Prostate gland (tissue), 2 donors: ENCODE data around the gene COL1A2. TPM values are rescaled to one million over a fixed set of nuclear protein-coding genes. Genes with fewer than 3 reads are reported as not detected.

ENCODE experiments used
- DNase-seq: peaks from one replicate; pipeline ENCODE4 v3.0.0-alpha.2; 2019; ENCODE audit warnings: low spot score
- H3K27ac ChIP-seq, 2 donors: fragments of 200-600 bp; sonication (generic); 2 replicates each; pipeline ENCODE4 v1.5.1; 2017 to 2019
- H3K27me3 ChIP-seq: fragments of 200-600 bp; sonication (generic); replicated peaks from 2 replicates; pipeline ENCODE4 v1.5.1; 2019; ENCODE audit not compliant: insufficient read depth
- H3K36me3 ChIP-seq, 2 donors: fragments of 200-600 bp; sonication (generic); 1 replicate in 1 of 2; 2 replicates in 1 of 2; pipeline versions ENCODE4 v1.5.1 to v1.8.1; 2017 to 2019
- H3K4me1 ChIP-seq: fragments of 200-600 bp; sonication (generic); replicated peaks from 2 replicates; pipeline ENCODE4 v1.5.1; 2019
- H3K4me3 ChIP-seq, 2 donors: fragments of 200-600 bp; sonication (generic); 2 replicates each; pipeline ENCODE4 v1.5.1; 2017 to 2019
- H3K9me3 ChIP-seq: fragments of 200-600 bp; sonication (generic); 2 replicates; pipeline ENCODE4 v1.5.1; 2017
- POLR2A ChIP-seq: fragments of 450-650 bp; IDR thresholded peaks from one replicate; pipeline ENCODE4 v1.6.1; 2016; ENCODE audit warnings: antibody characterized with exemption, mild to moderate bottlenecking
- POLR2AphosphoS5 ChIP-seq: sonication (generic); formaldehyde crosslinking; IDR thresholded peaks from one replicate; pipeline ENCODE4 v1.6.1; 2017; ENCODE audit warnings: antibody characterized with exemption
- WGBS: methylation state at CpG from one replicate; pipeline ENCODE4 v1.1.5; 2018; 5-methylcytosine and 5-hydroxymethylcytosine counted together
- intact Hi-C: fragments of 100-400 bp; cut with DNase I; formaldehyde crosslinking; loops from one replicate; pipeline ENCODE4 v1.14.2; 2022
- total RNA-seq, 2 donors: library from RNA; depleted of rRNA; stranded (reverse); fragments of >200 nt; gene quantifications; one replicate each; pipeline ENCODE4 v1.1.0, GENCODE V29; 2016
- TF ChIP-seq, protein P1 (sequence below), 4 experiments: fragments of 200-600 bp in 2 of 4; fragments of 450-650 bp in 2 of 4; sonication (generic) in 2 of 4; IDR thresholded peaks; 1 replicate in 3 of 4; 2 replicates in 1 of 4; pipeline ENCODE4 v1.5.1; 2016 to 2019; ENCODE audit warnings: antibody characterized with exemption in 4 of 4, mild to moderate bottlenecking in 2 of 4, moderate library complexity in 2 of 4

COL1A2 gene
- total RNA-seq, 2 donors from 2014 or later = 51.2 to 805 TPM

- no peak for DNase-seq
- no peak overlapping the region for H3K4me3 ChIP-seq
- intact Hi-C loops = no loop called here
- no peak overlapping the region for H3K27ac ChIP-seq
- no peaks in the 10 kb centered on the region for H3K36me3 ChIP-seq
- no peaks in the 10 kb centered on the region for H3K9me3 ChIP-seq
- H3K4me1 ChIP-seq = no peaks in the 10 kb centered on the region
- TF ChIP-seq POLR2A = no peak
- no peaks in the 10 kb centered on the region for H3K27me3 ChIP-seq
- 41% methylated on average over 1 of the region's 1 CpG for WGBS
These were observed 11.9 kb upstream of the COL1A2 start for GRCh38 chr7:94382746-94383145.

DNA sequence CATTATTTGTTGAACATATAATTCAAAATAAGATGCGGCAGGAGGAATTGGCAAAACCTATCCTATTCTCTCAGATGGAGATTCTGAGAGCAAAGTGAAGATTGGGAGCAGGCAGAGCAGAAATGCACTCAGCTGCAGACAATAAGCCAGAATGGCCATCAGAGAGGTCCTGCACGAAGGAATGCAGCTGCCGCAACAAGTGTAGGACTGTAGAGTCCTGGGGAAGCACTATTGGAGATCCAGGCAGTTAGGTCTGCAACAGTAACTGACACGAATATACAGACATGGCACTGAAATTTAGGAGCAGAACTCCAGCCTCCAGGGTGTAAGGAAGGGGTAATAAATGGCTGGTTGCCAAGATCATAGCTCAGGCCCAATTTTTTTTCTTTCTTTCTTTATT is 10.4 kb upstream of the COL1A2 start:
- TF ChIP-seq POLR2AphosphoS5 (no peak), POLR2A (no peak)
- TF ChIP-seq, protein P1, sequence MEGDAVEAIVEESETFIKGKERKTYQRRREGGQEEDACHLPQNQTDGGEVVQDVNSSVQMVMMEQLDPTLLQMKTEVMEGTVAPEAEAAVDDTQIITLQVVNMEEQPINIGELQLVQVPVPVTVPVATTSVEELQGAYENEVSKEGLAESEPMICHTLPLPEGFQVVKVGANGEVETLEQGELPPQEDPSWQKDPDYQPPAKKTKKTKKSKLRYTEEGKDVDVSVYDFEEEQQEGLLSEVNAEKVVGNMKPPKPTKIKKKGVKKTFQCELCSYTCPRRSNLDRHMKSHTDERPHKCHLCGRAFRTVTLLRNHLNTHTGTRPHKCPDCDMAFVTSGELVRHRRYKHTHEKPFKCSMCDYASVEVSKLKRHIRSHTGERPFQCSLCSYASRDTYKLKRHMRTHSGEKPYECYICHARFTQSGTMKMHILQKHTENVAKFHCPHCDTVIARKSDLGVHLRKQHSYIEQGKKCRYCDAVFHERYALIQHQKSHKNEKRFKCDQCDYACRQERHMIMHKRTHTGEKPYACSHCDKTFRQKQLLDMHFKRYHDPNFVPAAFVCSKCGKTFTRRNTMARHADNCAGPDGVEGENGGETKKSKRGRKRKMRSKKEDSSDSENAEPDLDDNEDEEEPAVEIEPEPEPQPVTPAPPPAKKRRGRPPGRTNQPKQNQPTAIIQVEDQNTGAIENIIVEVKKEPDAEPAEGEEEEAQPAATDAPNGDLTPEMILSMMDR (IDR thresholded peaks at IDR 0.05) = no peak
- H3K36me3 ChIP-seq = no peaks in the 10 kb centered on the region
- 64% methylated on average over 4 of the region's 4 CpGs for WGBS
- no peaks in the 10 kb centered on the region for H3K4me1 ChIP-seq
- no peaks in the 10 kb centered on the region for H3K9me3 ChIP-seq
- H3K4me3 ChIP-seq = no peak overlapping the region
- DNase-seq = no peak
- intact Hi-C loops = no loop called here
- H3K27me3 ChIP-seq = no peaks in the 10 kb centered on the region
- H3K27ac ChIP-seq = no peak overlapping the region

DNA sequence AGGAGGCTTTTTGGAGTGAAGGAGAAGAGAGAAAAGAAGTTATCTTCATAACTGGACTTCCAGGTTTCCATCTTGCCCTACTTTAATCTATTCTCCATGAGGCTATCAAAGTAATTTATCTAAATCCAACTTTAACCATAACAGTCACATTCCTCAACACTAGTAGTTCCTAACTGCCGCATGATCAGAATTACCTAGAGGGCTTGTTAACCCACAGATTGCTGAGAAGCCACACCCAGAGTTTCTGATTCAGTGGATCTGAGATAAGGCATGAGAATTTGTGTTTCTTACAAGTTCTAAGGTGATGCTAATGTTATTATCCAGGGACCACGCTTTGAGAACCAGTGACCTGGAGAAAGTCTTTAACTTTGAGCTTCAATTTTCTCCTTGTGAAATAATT is 8.3 kb upstream of the COL1A2 start:
- Histone ChIP-seq H3K36me3 (no peaks in the 10 kb centered on the region), H3K27ac (no peak overlapping the region), H3K4me1 (no peaks in the 10 kb centered on the region), H3K27me3 (no peaks in the 10 kb centered on the region), H3K4me3 (no peak overlapping the region), H3K9me3 (no peaks in the 10 kb centered on the region)
- WGBS = 72% methylated on average over 2 of the region's 2 CpGs
- TF ChIP-seq POLR2AphosphoS5 (no peak), POLR2A (no peak)
- TF ChIP-seq, protein P1 (IDR thresholded peaks at IDR 0.05) = no peak
- intact Hi-C loops = no loop called here
- no peak for DNase-seq

GRCh38 chr7:94388540-94388939 is 6.2 kb upstream of the COL1A2 start:
- no peaks in the 10 kb centered on the region for H3K36me3 ChIP-seq
- no peak overlapping the region for H3K4me3 ChIP-seq
- TF ChIP-seq POLR2A = no peak
- no peak for TF ChIP-seq POLR2AphosphoS5
- TF ChIP-seq, protein P1 (IDR thresholded peaks at IDR 0.05) = no peak
- H3K27me3 ChIP-seq = no peaks in the 10 kb centered on the region
- no peaks in the 10 kb centered on the region for H3K4me1 ChIP-seq
- no peak overlapping the region for H3K27ac ChIP-seq
- H3K9me3 ChIP-seq = no peaks in the 10 kb centered on the region
- intact Hi-C loops = no loop called here
- WGBS = 59% methylated on average over 1 of the region's 1 CpG
- DNase-seq = no peak

DNA sequence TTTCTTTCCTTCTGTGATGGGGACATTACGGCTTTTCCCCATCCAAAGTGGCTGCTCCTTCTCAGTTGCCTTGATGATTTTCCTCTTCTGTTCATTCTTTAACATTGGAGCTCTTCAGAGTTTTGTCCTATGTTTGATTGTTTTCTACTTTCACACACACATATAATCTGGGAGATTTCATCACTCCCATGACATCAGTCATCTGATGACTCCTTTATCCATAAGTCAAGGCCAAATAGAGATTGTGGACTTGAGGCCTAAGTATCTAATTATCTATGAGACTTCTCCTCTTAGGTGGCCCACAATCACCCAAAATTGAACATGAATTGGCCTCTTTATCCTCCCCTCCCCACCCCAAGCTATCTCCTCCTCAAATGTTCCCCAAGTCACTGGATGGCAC is 5.3 kb upstream of the COL1A2 start:
- H3K27me3 ChIP-seq = no peaks in the 10 kb centered on the region
- H3K4me3 ChIP-seq = no peak overlapping the region
- no peaks in the 10 kb centered on the region for H3K36me3 ChIP-seq
- 96% methylated on average over 1 of the region's 1 CpG for WGBS
- TF ChIP-seq POLR2A (no peak), POLR2AphosphoS5 (no peak)
- TF ChIP-seq, protein P1 (IDR thresholded peaks at IDR 0.05) = no peak
- intact Hi-C loops = no loop called here
- no peak for DNase-seq
- H3K9me3 ChIP-seq = no peaks in the 10 kb centered on the region
- H3K4me1 ChIP-seq = no peaks in the 10 kb centered on the region
- H3K27ac ChIP-seq = no peak overlapping the region
